ENCODE measurements around the gene TUBB2B. TPM values are rescaled to one million over a fixed set of nuclear protein-coding genes. Genes with fewer than 3 reads are reported as not detected.

Gene TUBB2B
- total and polyA plus RNA-seq, 10 of the 15 experiments (the other 5 are each of a cell fraction or from before 2014, with no cell fraction given) = 2.6 to 75.2 (median 21.2) TPM

DNA sequence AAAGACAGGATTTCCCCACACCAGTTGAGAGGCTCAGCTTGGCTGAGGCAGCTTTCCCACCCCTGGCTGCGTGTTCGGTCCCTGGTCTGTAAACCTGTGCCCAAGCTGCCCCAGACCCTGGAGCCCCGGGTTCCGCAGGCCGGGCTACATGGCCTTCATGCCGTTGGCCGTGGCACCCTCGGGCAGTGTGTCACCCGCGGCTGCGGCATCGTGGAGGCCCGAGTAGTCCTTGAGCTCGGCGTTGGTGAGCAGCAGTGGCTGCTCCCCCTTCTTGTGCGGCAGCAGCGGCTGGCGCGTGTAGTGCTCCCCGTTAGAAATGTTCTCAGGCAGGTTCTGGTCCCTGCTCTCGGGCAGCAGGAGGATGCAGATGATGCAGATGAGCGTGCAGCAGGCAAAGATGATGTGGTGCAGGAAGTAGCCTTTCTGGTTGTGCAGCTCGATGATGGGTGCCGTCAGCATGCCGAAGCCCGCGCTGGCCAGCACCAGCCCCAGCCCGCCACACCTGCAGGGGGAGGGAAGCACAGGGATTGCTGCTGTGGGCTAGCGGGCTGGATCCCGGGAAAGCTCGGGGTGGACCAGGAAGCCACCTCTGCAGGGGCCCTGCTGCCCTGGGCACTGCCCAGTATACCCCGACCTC, 45.6 kb upstream of the TUBB2B start (continued):
- TF ChIP-seq, protein P1, sequence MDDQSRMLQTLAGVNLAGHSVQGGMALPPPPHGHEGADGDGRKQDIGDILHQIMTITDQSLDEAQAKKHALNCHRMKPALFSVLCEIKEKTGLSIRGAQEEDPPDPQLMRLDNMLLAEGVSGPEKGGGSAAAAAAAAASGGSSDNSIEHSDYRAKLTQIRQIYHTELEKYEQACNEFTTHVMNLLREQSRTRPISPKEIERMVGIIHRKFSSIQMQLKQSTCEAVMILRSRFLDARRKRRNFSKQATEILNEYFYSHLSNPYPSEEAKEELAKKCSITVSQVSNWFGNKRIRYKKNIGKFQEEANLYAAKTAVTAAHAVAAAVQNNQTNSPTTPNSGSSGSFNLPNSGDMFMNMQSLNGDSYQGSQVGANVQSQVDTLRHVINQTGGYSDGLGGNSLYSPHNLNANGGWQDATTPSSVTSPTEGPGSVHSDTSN (IDR thresholded peaks at IDR 0.05; ENCODE audit: insufficient replicate concordance, low read depth, low read length) = no peak
- TF ChIP-seq TCF7 (IDR thresholded peaks at IDR 0.05; ENCODE audit: borderline replicate concordance) (no peak), JUND (IDR thresholded peaks at IDR 0.05; ENCODE audit: low read depth, low read length) (no peak), ZNF207 (IDR thresholded peaks at IDR 0.05; ENCODE audit: borderline replicate concordance) (no peak), SUZ12 (IDR thresholded peaks at IDR 0.05; ENCODE audit: unreplicated experiment) (no peak), STAT3 (IDR thresholded peaks at IDR 0.05; ENCODE audit: low read depth, low read length) (no peak)
- TF ChIP-seq, protein P2, sequence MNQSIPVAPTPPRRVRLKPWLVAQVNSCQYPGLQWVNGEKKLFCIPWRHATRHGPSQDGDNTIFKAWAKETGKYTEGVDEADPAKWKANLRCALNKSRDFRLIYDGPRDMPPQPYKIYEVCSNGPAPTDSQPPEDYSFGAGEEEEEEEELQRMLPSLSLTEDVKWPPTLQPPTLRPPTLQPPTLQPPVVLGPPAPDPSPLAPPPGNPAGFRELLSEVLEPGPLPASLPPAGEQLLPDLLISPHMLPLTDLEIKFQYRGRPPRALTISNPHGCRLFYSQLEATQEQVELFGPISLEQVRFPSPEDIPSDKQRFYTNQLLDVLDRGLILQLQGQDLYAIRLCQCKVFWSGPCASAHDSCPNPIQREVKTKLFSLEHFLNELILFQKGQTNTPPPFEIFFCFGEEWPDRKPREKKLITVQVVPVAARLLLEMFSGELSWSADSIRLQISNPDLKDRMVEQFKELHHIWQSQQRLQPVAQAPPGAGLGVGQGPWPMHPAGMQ (IDR thresholded peaks at IDR 0.05; ENCODE audit: borderline replicate concordance) = no peak

DNA sequence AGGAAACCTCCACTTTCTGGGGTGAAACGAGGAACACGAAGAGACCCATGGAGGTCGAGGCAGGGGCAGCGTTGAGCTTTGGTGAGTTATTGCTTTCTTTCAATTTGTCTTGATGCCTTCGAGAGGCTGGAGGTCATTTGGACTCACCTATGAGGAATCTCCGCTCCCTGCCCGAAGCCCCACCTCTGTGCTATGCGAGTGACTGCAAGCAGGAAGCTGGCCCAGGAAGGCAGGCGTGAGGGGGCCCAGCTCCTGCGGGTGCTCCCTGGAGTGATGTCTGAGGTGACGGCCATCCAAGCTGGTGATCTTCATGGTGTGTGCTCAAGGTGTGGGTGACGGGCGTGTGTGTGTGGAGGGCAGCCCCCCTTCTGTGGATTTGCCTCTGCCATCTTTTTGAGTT, 44.3 kb upstream of the TUBB2B start:
- in situ Hi-C loops (cut with MboI) = no loop called here
- Histone ChIP-seq H3K27ac (ENCODE audit: control insufficient read depth, insufficient read depth) (no peak overlapping the region), H3K9me3 (replicated peaks; ENCODE audit: control insufficient read depth, insufficient read depth, low read length) (no peaks in the 10 kb centered on the region), H3K4me3 (no peak overlapping the region), H3K4me1 (ENCODE audit: control insufficient read depth, insufficient read depth, low read length) (no peaks in the 10 kb centered on the region), H2AFZ (ENCODE audit: control insufficient read depth, low read depth, low read length) (no peak overlapping the region), H4K20me1 (ENCODE audit: control insufficient read depth, insufficient read depth) (no peaks in the 10 kb centered on the region), H3K9ac (ENCODE audit: control insufficient read depth, insufficient read depth, low read length) (no peak overlapping the region), H3K36me3 (ENCODE audit: control insufficient read depth in 2 of 2, insufficient read depth in 2 of 2, low read length in 1 of 2) (peaks cover 9 to 22% of the 10 kb centered on the region in 2 experiments), H3K4me2 (ENCODE audit: control insufficient read depth, insufficient read depth) (no peak overlapping the region), H3K79me2 (ENCODE audit: control insufficient read depth, insufficient read depth, low read length) (no peaks in the 10 kb centered on the region), H3K27me3 (replicated peaks in 1 of 2; ENCODE audit: control insufficient read depth in 2 of 2, insufficient read depth in 2 of 2, low read length in 1 of 2) (no peaks in the 10 kb centered on the region)
- ChIA-PET RAD21 (ENCODE audit: unreplicated experiment) (no interaction called here), SMC1A (ENCODE audit: uncharacterized antibody, unreplicated experiment) (no interaction called here), CTCF (interaction anchor here (0.8 to 1.7 kb wide), 3 partner anchors 8 to 463 kb away, joined by 3 to 6 read pairs (median 4); no protein-coding TSS in a partner anchor), POLR2A (no interaction called here)
- 86% methylated on average over 13 of the region's 13 CpGs for WGBS (ENCODE audit: insufficient coverage, insufficient replicate concordance, low lambda C conversion rate, missing lambda C conversion rate)
- no peak for ATAC-seq
- DNase-seq (ENCODE audit: low read depth, low spot score) = no peak
- intact Hi-C loops (cut with micrococcal nuclease; ENCODE audit: unreplicated experiment) = no loop called here
- no peak for FAIRE-seq
- no TSS peak for BruUV-seq (replicated peaks)
- no peak for TF ChIP-seq DPF2 (IDR thresholded peaks at IDR 0.05)
- TF ChIP-seq HDGF (IDR thresholded peaks at IDR 0.05) = no peak
- no peak for TF ChIP-seq IKZF2 (IDR thresholded peaks at IDR 0.05)
- TF ChIP-seq, protein P3, sequence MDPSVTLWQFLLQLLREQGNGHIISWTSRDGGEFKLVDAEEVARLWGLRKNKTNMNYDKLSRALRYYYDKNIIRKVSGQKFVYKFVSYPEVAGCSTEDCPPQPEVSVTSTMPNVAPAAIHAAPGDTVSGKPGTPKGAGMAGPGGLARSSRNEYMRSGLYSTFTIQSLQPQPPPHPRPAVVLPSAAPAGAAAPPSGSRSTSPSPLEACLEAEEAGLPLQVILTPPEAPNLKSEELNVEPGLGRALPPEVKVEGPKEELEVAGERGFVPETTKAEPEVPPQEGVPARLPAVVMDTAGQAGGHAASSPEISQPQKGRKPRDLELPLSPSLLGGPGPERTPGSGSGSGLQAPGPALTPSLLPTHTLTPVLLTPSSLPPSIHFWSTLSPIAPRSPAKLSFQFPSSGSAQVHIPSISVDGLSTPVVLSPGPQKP (IDR thresholded peaks at IDR 0.05; ENCODE audit: low read depth, low read length) = no peak
- no peak for TF ChIP-seq POU2F2 (IDR thresholded peaks at IDR 0.05; ENCODE audit: borderline replicate concordance, low read depth, low read length)
- no peak for TF ChIP-seq LARP7 (IDR thresholded peaks at IDR 0.05)
- TF ChIP-seq CHD1 (IDR thresholded peaks at IDR 0.05; ENCODE audit: low read depth, low read length) = no peak
- no peak for TF ChIP-seq ZSCAN29 (IDR thresholded peaks at IDR 0.05)
- no peak for TF ChIP-seq SMAD5 (IDR thresholded peaks at IDR 0.05; ENCODE audit: low read depth)
- TF ChIP-seq TAF1 (IDR thresholded peaks at IDR 0.05; ENCODE audit: borderline replicate concordance, low read depth, low read length) = no peak
- TF ChIP-seq, protein P4, sequence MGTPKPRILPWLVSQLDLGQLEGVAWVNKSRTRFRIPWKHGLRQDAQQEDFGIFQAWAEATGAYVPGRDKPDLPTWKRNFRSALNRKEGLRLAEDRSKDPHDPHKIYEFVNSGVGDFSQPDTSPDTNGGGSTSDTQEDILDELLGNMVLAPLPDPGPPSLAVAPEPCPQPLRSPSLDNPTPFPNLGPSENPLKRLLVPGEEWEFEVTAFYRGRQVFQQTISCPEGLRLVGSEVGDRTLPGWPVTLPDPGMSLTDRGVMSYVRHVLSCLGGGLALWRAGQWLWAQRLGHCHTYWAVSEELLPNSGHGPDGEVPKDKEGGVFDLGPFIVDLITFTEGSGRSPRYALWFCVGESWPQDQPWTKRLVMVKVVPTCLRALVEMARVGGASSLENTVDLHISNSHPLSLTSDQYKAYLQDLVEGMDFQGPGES (IDR thresholded peaks at IDR 0.05) = no peak
- TF ChIP-seq, protein P5, sequence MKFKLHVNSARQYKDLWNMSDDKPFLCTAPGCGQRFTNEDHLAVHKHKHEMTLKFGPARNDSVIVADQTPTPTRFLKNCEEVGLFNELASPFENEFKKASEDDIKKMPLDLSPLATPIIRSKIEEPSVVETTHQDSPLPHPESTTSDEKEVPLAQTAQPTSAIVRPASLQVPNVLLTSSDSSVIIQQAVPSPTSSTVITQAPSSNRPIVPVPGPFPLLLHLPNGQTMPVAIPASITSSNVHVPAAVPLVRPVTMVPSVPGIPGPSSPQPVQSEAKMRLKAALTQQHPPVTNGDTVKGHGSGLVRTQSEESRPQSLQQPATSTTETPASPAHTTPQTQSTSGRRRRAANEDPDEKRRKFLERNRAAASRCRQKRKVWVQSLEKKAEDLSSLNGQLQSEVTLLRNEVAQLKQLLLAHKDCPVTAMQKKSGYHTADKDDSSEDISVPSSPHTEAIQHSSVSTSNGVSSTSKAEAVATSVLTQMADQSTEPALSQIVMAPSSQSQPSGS (IDR thresholded peaks at IDR 0.05; ENCODE audit: low read length) = no peak

Measured in GM12878 (cell line).